GM12878 (cell line): ENCODE data around the gene REM2. TPM values are rescaled to one million over a fixed set of nuclear protein-coding genes. Genes with fewer than 3 reads are reported as not detected.

Experiments used
- ATAC-seq: fragments of 200-7000 bp; cut with Tn5 transposase; 3 replicates; pipeline ENCODE4 v1.9.1; 2020; ENCODE audit warnings: mild to moderate bottlenecking, moderate library complexity
- BruUV-seq: library from RNA; stranded (reverse); fragments of 400-500 nt; replicated peaks from 2 replicates; lab custom pipeline; 2021; lab: Mats Ljungman, UMichigan
- CTCF ChIA-PET: fragments of 300-600 bp; sonication (Branson Sonifier 250); formaldehyde crosslinking; extraction: SDS; loops from one replicate; lab custom pipeline; 2021; ENCODE audit warnings: inconsistent platforms; lab: Yijun Ruan, JAX
- POLR2A ChIA-PET: fragments of 350-600 bp; formaldehyde crosslinking; extraction: SDS; loops from one replicate; lab custom pipeline; 2021; ENCODE audit warnings: inconsistent platforms; lab: Charles Lee
- RAD21 ChIA-PET: fragments of 300-600 bp; sonication (Branson Sonifier 250); formaldehyde crosslinking; loops from one replicate; lab custom pipeline; 2023; ENCODE audit warnings: antibody characterized with exemption; ENCODE audit not compliant: unreplicated experiment; lab: Charles Lee
- SMC1A ChIA-PET: fragments of 300-600 bp; sonication (Branson Sonifier 250); formaldehyde crosslinking; loops from one replicate; lab custom pipeline; 2023; ENCODE audit not compliant: unreplicated experiment, uncharacterized antibody; lab: Charles Lee
- DNase-seq: peaks from one replicate; pipeline ENCODE4 v3.0.0-alpha.2; 2011; ENCODE audit warnings: low read depth, low spot score
- FAIRE-seq: peaks from 3 replicates; lab custom pipeline; 2011; peaks lifted over from hg19 to GRCh38; lab: Jason Lieb, UNC
- H2AFZ ChIP-seq: 2 replicates; pipeline ENCODE4 v1.6.0; 2011; ENCODE audit warnings: low read depth, low read length, control low read depth; ENCODE audit not compliant: control insufficient read depth
- H3K27ac ChIP-seq: 2 replicates; pipeline ENCODE4 v1.5.1; 2011; ENCODE audit warnings: control low read depth; ENCODE audit not compliant: control insufficient read depth, insufficient read depth
- H3K27me3 ChIP-seq, 2 experiments: replicated peaks in 1 of 2; 2 replicates each; pipeline versions ENCODE4 v1.6.0 to v1.6.1; 2011; ENCODE audit warnings: low read length in 1 of 2; ENCODE audit not compliant: control insufficient read depth in 2 of 2, insufficient read depth in 2 of 2
- H3K36me3 ChIP-seq, 2 experiments: 2 replicates each; pipeline ENCODE4 v1.5.1; 2011; ENCODE audit warnings: low read length in 1 of 2; ENCODE audit not compliant: control insufficient read depth in 2 of 2, insufficient read depth in 2 of 2
- H3K4me1 ChIP-seq: 2 replicates; pipeline ENCODE4 v1.6.1; 2011; ENCODE audit warnings: mild to moderate bottlenecking, low read length, moderate library complexity, mixed read lengths; ENCODE audit not compliant: control insufficient read depth, insufficient read depth
- H3K4me2 ChIP-seq: 2 replicates; pipeline ENCODE4 v1.6.0; 2011; ENCODE audit warnings: control low read depth; ENCODE audit not compliant: control insufficient read depth, insufficient read depth
- H3K4me3 ChIP-seq: fragments of 200-600 bp; sonication (generic); 2 replicates; pipeline ENCODE4 v1.5.1; 2016
- H3K79me2 ChIP-seq: 2 replicates; pipeline ENCODE4 v1.6.0; 2011; ENCODE audit warnings: low read length; ENCODE audit not compliant: control insufficient read depth, insufficient read depth
- H3K9ac ChIP-seq: 2 replicates; pipeline ENCODE4 v1.8.0; 2011; ENCODE audit warnings: low read length, control low read depth, mixed read lengths; ENCODE audit not compliant: control insufficient read depth, insufficient read depth
- H3K9me3 ChIP-seq: replicated peaks from 3 replicates; pipeline ENCODE4 v1.5.1; 2011; ENCODE audit warnings: mild to moderate bottlenecking, low read length; ENCODE audit not compliant: control insufficient read depth, insufficient read depth
- H4K20me1 ChIP-seq: 2 replicates; pipeline ENCODE4 v1.6.0; 2011; ENCODE audit not compliant: control insufficient read depth, insufficient read depth
- GATAD2B ChIP-seq: fragments of 450-650 bp; conservative IDR thresholded peaks from 2 replicates; pipeline ENCODE4 v1.6.1; 2017; ENCODE audit warnings: low read depth, mild to moderate bottlenecking, moderate library complexity
- WGBS: methylation state at CpG from one replicate; pipeline ENCODE4 v1.1.6; 2016; ENCODE audit warnings: low lambda C conversion rate; ENCODE audit not compliant: insufficient replicate concordance, insufficient coverage; ENCODE audit errors: missing lambda C conversion rate; 5-methylcytosine and 5-hydroxymethylcytosine counted together
- in situ Hi-C: fragments of 300-500 bp; cut with MboI; formaldehyde crosslinking; loops from 9 replicates; pipeline ENCODE4 v1.14.3; 2018; ENCODE audit warnings: mixed read lengths
- intact Hi-C: fragments of 100-400 bp; cut with micrococcal nuclease; formaldehyde crosslinking; loops from one replicate; pipeline ENCODE4 v1.14.2; 2022; ENCODE audit not compliant: unreplicated experiment
- polyA plus RNA-seq, 11 experiments: library from polyadenylated mRNA; depleted of rRNA in 4 of 11; unstranded in 6 of 11; stranded (reverse) in 5 of 11; fragments of >200 nt; fragmentation: Nextera tagmentation in 4 of 11; fragmentation: Illumina TruSeq in 1 of 11; extraction: Ambion mirVana in 4 of 11; extraction: Trizol in 1 of 11; gene quantifications; 1 replicate in 1 of 11; 2 replicates in 10 of 11; pipeline versions ENCODE4 v1.2.1 to v1.2.3, GENCODE V29; 2011 to 2016; ENCODE audit warnings: inconsistent platforms in 2 of 11, missing spikeins in 2 of 11, low read depth in 1 of 11
- total RNA-seq, 4 experiments: library from RNA; depleted of rRNA in 3 of 4; stranded (reverse); fragments of >200 nt in 3 of 4; fragmentation: Illumina TruSeq in 1 of 4; extraction: Trizol in 1 of 4; gene quantifications; 2 replicates each; pipeline versions ENCODE4 v1.2.1 to v1.2.3, GENCODE V29; 2013 to 2021
- TF ChIP-seq, protein P1 (sequence below): fragments of 450-650 bp; formaldehyde crosslinking; IDR thresholded peaks from 2 replicates; pipeline ENCODE4 v1.5.0; 2022; ENCODE audit warnings: mild to moderate bottlenecking, missing genetic modification characterization
- TF ChIP-seq, protein P2 (sequence below): fragments of 450-650 bp; IDR thresholded peaks from 2 replicates; pipeline ENCODE4 v1.6.1; 2017; ENCODE audit warnings: borderline replicate concordance

REM2 gene
- total and polyA plus RNA-seq, 10 of the 15 experiments (the other 5 are each of a cell fraction or from before 2014, with no cell fraction given), result 0.27 to 1.5 (median 0.83) TPM

- ATAC-seq (no peak), DNase-seq (no peak), FAIRE-seq (no peak)
- ChIA-PET POLR2A (interaction anchor here (0.6 to 1.1 kb wide), 3 partner anchors 16 to 365 kb away, joined by 3 read pairs; no protein-coding TSS in a partner anchor), SMC1A (interaction anchor here (0.9 to 7.3 kb wide), 21 partner anchors 11 to 298 kb away, joined by 3 to 104 read pairs (median 6); partner anchors contain the start of genes LRP10, MMP14 and OXA1L), RAD21 (interaction anchor here (0.6 to 9.4 kb wide), 21 partner anchors 16 to 536 kb away, joined by 3 to 130 read pairs (median 4); partner anchors contain the start of genes ABHD4, LRP10 and OXA1L), CTCF (interaction anchor here (0.6 to 10.0 kb wide), 34 partner anchors 9 to 692 kb away, joined by 3 to 324 read pairs (median 4); partner anchors contain the start of genes LRP10, MRPL52, OXA1L and RBM23)
- Histone ChIP-seq H3K4me1 (peaks cover 21% of the 10 kb centered on the region), H3K4me2 (no peak overlapping the region), H3K79me2 (no peaks in the 10 kb centered on the region), H2AFZ (no peak overlapping the region), H3K4me3 (no peak overlapping the region), H3K9ac (no peak overlapping the region), H3K9me3 (peaks cover 2% of the 10 kb centered on the region; the same call in 1 of the 3 replicates), H3K27ac (no peak overlapping the region), H3K27me3 (no peaks in the 10 kb centered on the region), H3K36me3 (no peaks in the 10 kb centered on the region), H4K20me1 (no peaks in the 10 kb centered on the region)
- TF ChIP-seq, protein P1, sequence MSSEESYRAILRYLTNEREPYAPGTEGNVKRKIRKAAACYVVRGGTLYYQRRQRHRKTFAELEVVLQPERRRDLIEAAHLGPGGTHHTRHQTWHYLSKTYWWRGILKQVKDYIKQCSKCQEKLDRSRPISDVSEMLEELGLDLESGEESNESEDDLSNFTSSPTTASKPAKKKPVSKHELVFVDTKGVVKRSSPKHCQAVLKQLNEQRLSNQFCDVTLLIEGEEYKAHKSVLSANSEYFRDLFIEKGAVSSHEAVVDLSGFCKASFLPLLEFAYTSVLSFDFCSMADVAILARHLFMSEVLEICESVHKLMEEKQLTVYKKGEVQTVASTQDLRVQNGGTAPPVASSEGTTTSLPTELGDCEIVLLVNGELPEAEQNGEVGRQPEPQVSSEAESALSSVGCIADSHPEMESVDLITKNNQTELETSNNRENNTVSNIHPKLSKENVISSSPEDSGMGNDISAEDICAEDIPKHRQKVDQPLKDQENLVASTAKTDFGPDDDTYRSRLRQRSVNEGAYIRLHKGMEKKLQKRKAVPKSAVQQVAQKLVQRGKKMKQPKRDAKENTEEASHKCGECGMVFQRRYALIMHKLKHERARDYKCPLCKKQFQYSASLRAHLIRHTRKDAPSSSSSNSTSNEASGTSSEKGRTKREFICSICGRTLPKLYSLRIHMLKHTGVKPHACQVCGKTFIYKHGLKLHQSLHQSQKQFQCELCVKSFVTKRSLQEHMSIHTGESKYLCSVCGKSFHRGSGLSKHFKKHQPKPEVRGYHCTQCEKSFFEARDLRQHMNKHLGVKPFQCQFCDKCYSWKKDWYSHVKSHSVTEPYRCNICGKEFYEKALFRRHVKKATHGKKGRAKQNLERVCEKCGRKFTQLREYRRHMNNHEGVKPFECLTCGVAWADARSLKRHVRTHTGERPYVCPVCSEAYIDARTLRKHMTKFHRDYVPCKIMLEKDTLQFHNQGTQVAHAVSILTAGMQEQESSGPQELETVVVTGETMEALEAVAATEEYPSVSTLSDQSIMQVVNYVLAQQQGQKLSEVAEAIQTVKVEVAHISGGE (CRISPR knock-in tag), result no peak
- TF ChIP-seq, protein P2, sequence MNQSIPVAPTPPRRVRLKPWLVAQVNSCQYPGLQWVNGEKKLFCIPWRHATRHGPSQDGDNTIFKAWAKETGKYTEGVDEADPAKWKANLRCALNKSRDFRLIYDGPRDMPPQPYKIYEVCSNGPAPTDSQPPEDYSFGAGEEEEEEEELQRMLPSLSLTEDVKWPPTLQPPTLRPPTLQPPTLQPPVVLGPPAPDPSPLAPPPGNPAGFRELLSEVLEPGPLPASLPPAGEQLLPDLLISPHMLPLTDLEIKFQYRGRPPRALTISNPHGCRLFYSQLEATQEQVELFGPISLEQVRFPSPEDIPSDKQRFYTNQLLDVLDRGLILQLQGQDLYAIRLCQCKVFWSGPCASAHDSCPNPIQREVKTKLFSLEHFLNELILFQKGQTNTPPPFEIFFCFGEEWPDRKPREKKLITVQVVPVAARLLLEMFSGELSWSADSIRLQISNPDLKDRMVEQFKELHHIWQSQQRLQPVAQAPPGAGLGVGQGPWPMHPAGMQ, result 0 out of 2 replicates have a peak, but pooled peaks have one; percentile 8
- TF ChIP-seq GATAD2B, result no peak
- in situ Hi-C loops, result loop anchor here (5.0 to 10.0 kb wide), 3 partner anchors 193 to 470 kb away; no protein-coding TSS in a partner anchor
- WGBS, result 86% methylated on average over 8 of the region's 8 CpGs
- intact Hi-C loops, result loop anchor here (5.0 kb wide), 1 partner anchor 298 kb away; no protein-coding TSS in a partner anchor
- BruUV-seq, result no TSS peak
Observed at GRCh38 chr14:22854963-22855724, 27.9 kb upstream of the REM2 start.
